Measurements from ENCODE around the gene HELT. TPM values are rescaled to one million over a fixed set of nuclear protein-coding genes. Genes with fewer than 3 reads are reported as not detected.

The HELT gene
- polyA plus RNA-seq, 1 experiment = not detected

GRCh38 chr4:185013417-185014125 is 4.7 kb upstream of the HELT start:
- ChIA-PET CTCF (interaction anchor here (2.8 kb wide), 1 partner anchor 9 kb away, joined by 11 read pairs; no protein-coding TSS in a partner anchor), POLR2A (no interaction called here)
- Histone ChIP-seq H3K9me3 (ENCODE audit: control insufficient read depth, insufficient read depth, low read length) (no peaks in the 10 kb centered on the region), H3K27ac (ENCODE audit: low read depth, low read length) (no peak overlapping the region), H3K4me3 (ENCODE audit: low read depth, low read length) (no peak overlapping the region), H3K27me3 (ENCODE audit: control insufficient read depth, insufficient read depth, low read length) (peaks cover 57% of the 10 kb centered on the region)
- no peak for TF ChIP-seq CTCF (IDR thresholded peaks at IDR 0.05; ENCODE audit: low read depth, low read length)
- DNase-seq (ENCODE audit: low read depth, low spot score) = no peak

GRCh38 chr4:185015108-185015507 is 3.2 kb upstream of the HELT start:
- TF ChIP-seq CTCF (IDR thresholded peaks at IDR 0.05; ENCODE audit: low read depth, low read length) = no peak
- H3K9me3 ChIP-seq (ENCODE audit: control insufficient read depth, insufficient read depth, low read length) = no peaks in the 10 kb centered on the region
- POLR2A ChIA-PET = no interaction called here
- CTCF ChIA-PET = interaction anchor here (0.8 to 2.8 kb wide), 3 partner anchors 10 to 119 kb away, joined by 3 to 11 read pairs (median 3); no protein-coding TSS in a partner anchor
- no peak overlapping the region for H3K4me3 ChIP-seq (ENCODE audit: low read depth, low read length)
- H3K27ac ChIP-seq (ENCODE audit: low read depth, low read length) = no peak overlapping the region
- peaks cover 64% of the 10 kb centered on the region for H3K27me3 ChIP-seq (ENCODE audit: control insufficient read depth, insufficient read depth, low read length)
- DNase-seq (ENCODE audit: low read depth, low spot score) = no peak

GRCh38 chr4:185016101-185016940 is 2.0 kb upstream of the HELT start:
- CTCF ChIA-PET = interaction anchor here (1.3 kb wide), 1 partner anchor 11 kb away, joined by 5 read pairs; no protein-coding TSS in a partner anchor
- Histone ChIP-seq H3K27me3 (ENCODE audit: control insufficient read depth, insufficient read depth, low read length) (peaks cover 70% of the 10 kb centered on the region), H3K9me3 (ENCODE audit: control insufficient read depth, insufficient read depth, low read length) (no peaks in the 10 kb centered on the region), H3K27ac (ENCODE audit: low read depth, low read length) (no peak overlapping the region), H3K4me3 (ENCODE audit: low read depth, low read length) (no peak overlapping the region)
- POLR2A ChIA-PET = no interaction called here
- TF ChIP-seq CTCF (IDR thresholded peaks at IDR 0.05; ENCODE audit: low read depth, low read length) = no peak
- no peak for DNase-seq (ENCODE audit: low read depth, low spot score)

- no peak for DNase-seq (ENCODE audit: low read depth, low spot score)
- POLR2A ChIA-PET = no interaction called here
- Histone ChIP-seq H3K27ac (ENCODE audit: low read depth, low read length) (no peak overlapping the region), H3K4me3 (ENCODE audit: low read depth, low read length) (no peak overlapping the region), H3K9me3 (ENCODE audit: control insufficient read depth, insufficient read depth, low read length) (no peaks in the 10 kb centered on the region), H3K27me3 (ENCODE audit: control insufficient read depth, insufficient read depth, low read length) (peaks cover 65% of the 10 kb centered on the region)
- CTCF ChIA-PET = interaction anchor here (1.3 kb wide), 1 partner anchor 12 kb away, joined by 5 read pairs; no protein-coding TSS in a partner anchor
- no peak for TF ChIP-seq CTCF (IDR thresholded peaks at IDR 0.05; ENCODE audit: low read depth, low read length)
Observed at GRCh38 chr4:185016946-185017758, 1.1 kb upstream of the HELT start.

Measured in AG04450 (cell line).